Liver (tissue), 9 donors: ENCODE results near the gene CACNA1D. TPM values are rescaled to one million over a fixed set of nuclear protein-coding genes. Genes with fewer than 3 reads are reported as not detected.

Experiments used
- DNase-seq: peaks from one replicate; pipeline ENCODE4 v3.0.0-alpha.2; 2017; ENCODE audit warnings: low spot score
- H3K27ac ChIP-seq, 2 donors: one replicate each; pipeline ENCODE4 v1.7.0; 2013; ENCODE audit warnings: inconsistent platforms in 2 of 2, low read length in 2 of 2, control low read depth in 1 of 2, low read depth in 1 of 2, mild to moderate bottlenecking in 1 of 2
- H3K27me3 ChIP-seq, 4 donors: one replicate each; pipeline versions ENCODE4 v1.6.1 to v1.7.0; 2013; ENCODE audit warnings: low read length in 3 of 4, inconsistent platforms in 1 of 4, mild to moderate bottlenecking in 1 of 4, moderate library complexity in 1 of 4; ENCODE audit not compliant: control insufficient read depth in 4 of 4, insufficient read depth in 4 of 4
- H3K36me3 ChIP-seq, 4 donors: one replicate each; pipeline versions ENCODE4 v1.6.1 to v1.7.0; 2013; ENCODE audit warnings: low read length in 3 of 4, mild to moderate bottlenecking in 3 of 4, low read depth in 1 of 4, moderate library complexity in 1 of 4; ENCODE audit not compliant: control insufficient read depth in 4 of 4, insufficient read depth in 3 of 4
- H3K4me1 ChIP-seq, 4 donors: one replicate each; pipeline versions ENCODE4 v1.6.1 to v1.7.0; 2013; ENCODE audit warnings: low read length in 3 of 4, mild to moderate bottlenecking in 3 of 4, moderate library complexity in 1 of 4; ENCODE audit not compliant: control insufficient read depth in 4 of 4, insufficient read depth in 4 of 4
- H3K4me3 ChIP-seq, 3 donors: one replicate each; pipeline versions ENCODE4 v1.6.1 to v1.7.0; 2013; ENCODE audit warnings: low read length in 3 of 3, control low read depth in 1 of 3, low read depth in 1 of 3, mild to moderate bottlenecking in 1 of 3
- H3K9ac ChIP-seq, 2 donors: one replicate each; pipeline ENCODE4 v1.7.0; 2013; ENCODE audit warnings: low read length in 2 of 2, mild to moderate bottlenecking in 2 of 2, moderate library complexity in 2 of 2, control low read depth in 1 of 2, low read depth in 1 of 2
- H3K9me3 ChIP-seq, 4 donors: one replicate each; pipeline versions ENCODE4 v1.6.1 to v1.7.0; 2013; ENCODE audit warnings: low read length in 3 of 4; ENCODE audit not compliant: control insufficient read depth in 4 of 4
- CTCF ChIP-seq: fragments of 150-350 bp; IDR thresholded peaks from 2 replicates; pipeline ENCODE4 v1.5.1; 2017; ENCODE audit warnings: improper control_type of control experiment, low read depth, low read length; ENCODE audit not compliant: missing input control
- EGR1 ChIP-seq, 2 donors: IDR thresholded peaks; 2 replicates each; pipeline ENCODE4 v1.6.1; 2016 to 2018; ENCODE audit warnings: antibody characterized with exemption in 2 of 2, low read depth in 2 of 2
- FOXA1 ChIP-seq: IDR thresholded peaks from 2 replicates; pipeline ENCODE4 v1.6.1; 2016; ENCODE audit warnings: antibody characterized with exemption
- FOXA2 ChIP-seq: IDR thresholded peaks from 2 replicates; pipeline ENCODE4 v1.6.1; 2016; ENCODE audit warnings: antibody characterized with exemption
- GABPA ChIP-seq, 2 donors: IDR thresholded peaks in 1 of 2; conservative IDR thresholded peaks in 1 of 2; 2 replicates each; pipeline ENCODE4 v1.6.1; 2016; ENCODE audit warnings: antibody characterized with exemption in 2 of 2, mild to moderate bottlenecking in 1 of 2, moderate library complexity in 1 of 2
- HNF4A ChIP-seq, 2 donors: conservative IDR thresholded peaks; 2 replicates each; pipeline ENCODE4 v1.6.1; 2016; ENCODE audit warnings: antibody characterized with exemption in 2 of 2, mild to moderate bottlenecking in 2 of 2
- HNF4G ChIP-seq: IDR thresholded peaks from 2 replicates; pipeline ENCODE4 v1.6.1; 2016; ENCODE audit warnings: antibody characterized with exemption
- JUND ChIP-seq, 2 donors: IDR thresholded peaks; 2 replicates each; pipeline ENCODE4 v1.6.1; 2016; ENCODE audit warnings: antibody characterized with exemption in 2 of 2
- MAX ChIP-seq: IDR thresholded peaks from 2 replicates; pipeline ENCODE4 v1.6.1; 2016; ENCODE audit warnings: antibody characterized with exemption
- NR2F2 ChIP-seq: IDR thresholded peaks from 2 replicates; pipeline ENCODE4 v1.6.1; 2016; ENCODE audit warnings: antibody characterized with exemption
- RAD21 ChIP-seq, 2 donors: IDR thresholded peaks; 2 replicates each; pipeline ENCODE4 v1.6.1; 2016; ENCODE audit warnings: antibody characterized with exemption in 2 of 2, mild to moderate bottlenecking in 2 of 2
- REST ChIP-seq: IDR thresholded peaks from 2 replicates; pipeline ENCODE4 v1.6.1; 2016; ENCODE audit warnings: antibody characterized with exemption, mild to moderate bottlenecking
- RXRA ChIP-seq, 2 donors: IDR thresholded peaks; 2 replicates each; pipeline ENCODE4 v1.6.1; 2017 to 2018; ENCODE audit warnings: antibody characterized with exemption in 2 of 2, mild to moderate bottlenecking in 1 of 2
- SP1 ChIP-seq: IDR thresholded peaks from 2 replicates; pipeline ENCODE4 v1.6.1; 2018; ENCODE audit warnings: antibody characterized with exemption, mild to moderate bottlenecking
- TAF1 ChIP-seq: conservative IDR thresholded peaks from 2 replicates; pipeline ENCODE4 v1.6.1; 2016; ENCODE audit warnings: antibody characterized with exemption, mild to moderate bottlenecking
- YY1 ChIP-seq: IDR thresholded peaks from 2 replicates; pipeline ENCODE4 v1.6.1; 2016; ENCODE audit warnings: antibody characterized with exemption, mild to moderate bottlenecking
- ZBTB33 ChIP-seq: IDR thresholded peaks from 2 replicates; pipeline ENCODE4 v1.6.1; 2016; ENCODE audit warnings: antibody characterized with exemption
- WGBS: extraction: QIAGEN DNeasy Blood & Tissue Kit; methylation state at CpG from one replicate; pipeline ENCODE4 v1.1.7; 2013; 5-methylcytosine and 5-hydroxymethylcytosine counted together
- polyA plus RNA-seq, 2 donors: library from polyadenylated mRNA; stranded (reverse) in 1 of 2; unstranded in 1 of 2; fragments of 200-250 nt in 1 of 2; fragments of >200 nt in 1 of 2; fragmentation: Nextera tagmentation in 1 of 2; extraction: Ambion mirVana in 1 of 2; gene quantifications; one replicate each; pipeline versions ENCODE4 v1.2.1 to v1.2.3, GENCODE V29; 2013 to 2015
- total RNA-seq, 2 donors: library from RNA; depleted of rRNA; stranded (reverse); fragments of >200 nt; gene quantifications; one replicate each; pipeline ENCODE4 v1.2.3, GENCODE V29; 2014
- donor health status: healthy.
- donor health status: healthy.
- donor health status: healthy.
- donor health status: healthy.
- donor health status: healthy.

The CACNA1D gene
- total and polyA plus RNA-seq, 4 donors, result 1.8 to 18.9 (median 3.4) TPM

- no peak overlapping the region for H3K4me3 ChIP-seq
- H3K27ac ChIP-seq, result no peak overlapping the region
- TF ChIP-seq MAX (no peak), CTCF (no peak), GABPA (IDR thresholded peaks at IDR 0.05 in 1 of 2, conservative IDR thresholded peaks at IDR 0.05 in 1 of 2) (no peak), TAF1 (no peak), NR2F2 (no peak), YY1 (no peak), HNF4G (no peak), RAD21 (IDR thresholded peaks at IDR 0.05) (no peak), HNF4A (conservative IDR thresholded peaks at IDR 0.05) (no peak), JUND (IDR thresholded peaks at IDR 0.05) (no peak), SP1 (no peak), FOXA2 (no peak), FOXA1 (no peak), ZBTB33 (no peak), REST (no peak), EGR1 (IDR thresholded peaks at IDR 0.05; ENCODE audit: low read depth in 2 of 2) (no peak)
- H3K9ac ChIP-seq, result no peak overlapping the region
- H3K4me1 ChIP-seq, result peaks cover 1 to 26% (median 14%) of the 10 kb centered on the region in 4 donors
- DNase-seq, result peak; percentile 14
- H3K9me3 ChIP-seq, result no peaks in the 10 kb centered on the region
- 89% methylated on average over 11 of the region's 11 CpGs for WGBS
- no peaks in the 10 kb centered on the region for H3K27me3 ChIP-seq
- H3K36me3 ChIP-seq, result no peaks in the 10 kb centered on the region
Measured at GRCh38 chr3:53705024-53705745, 210.8 kb downstream of the CACNA1D start.

- peaks cover 1 to 26% (median 14%) of the 10 kb centered on the region in 4 donors for H3K4me1 ChIP-seq
- H3K27ac ChIP-seq, result no peak overlapping the region
- DNase-seq, result peak; percentile 20
- no peak overlapping the region for H3K9ac ChIP-seq
- H3K9me3 ChIP-seq, result no peaks in the 10 kb centered on the region
- no peaks in the 10 kb centered on the region for H3K27me3 ChIP-seq
- 90% methylated on average over 4 of the region's 4 CpGs for WGBS
- H3K4me3 ChIP-seq, result no peak overlapping the region
- H3K36me3 ChIP-seq, result no peaks in the 10 kb centered on the region
- TF ChIP-seq RXRA (IDR thresholded peaks at IDR 0.05), result no peak
- no peak for TF ChIP-seq FOXA2
- no peak for TF ChIP-seq CTCF
- no peak for TF ChIP-seq HNF4A (conservative IDR thresholded peaks at IDR 0.05)
- TF ChIP-seq JUND (IDR thresholded peaks at IDR 0.05), result no peak
- no peak for TF ChIP-seq GABPA (IDR thresholded peaks at IDR 0.05 in 1 of 2, conservative IDR thresholded peaks at IDR 0.05 in 1 of 2)
- no peak for TF ChIP-seq FOXA1
- no peak for TF ChIP-seq MAX
- TF ChIP-seq RAD21 (IDR thresholded peaks at IDR 0.05), result no peak
Measured at GRCh38 chr3:53705774-53706173, 211.4 kb downstream of the CACNA1D start.
